GM21717 (cell line): ENCODE data around the gene C22orf15.
A peak's percentile ranks its signal among the peaks of the same experiment; 100 is the strongest.

ENCODE experiments used
- ATAC-seq: cut with Tn5 transposase; IDR thresholded peaks from one replicate; pipeline ENCODE4 v1.9.1; 2021; ENCODE audit warnings: mild to moderate bottlenecking, moderate library complexity; ENCODE audit not compliant: unreplicated experiment

Gene C22orf15

GRCh38 chr22:23786752-23787599, 24.2 kb downstream of the C22orf15 start, which contains the start of gene SMARCB1:
Gene SMARCB1, plus strand, starts transcription at chr22:23786966. Its CDS starts 204 bp downstream, at chr22:23787170.
- ATAC-seq = peak; percentile 44

- no peak for ATAC-seq
Observed at GRCh38 chr22:23787600-23787896, 24.8 kb downstream of the C22orf15 start.

- ATAC-seq = no peak
Observed at GRCh38 chr22:23787910-23788309, 25.1 kb downstream of the C22orf15 start.

- ATAC-seq = no peak
Observed at GRCh38 chr22:23789121-23789520, 26.3 kb downstream of the C22orf15 start.

GRCh38 chr22:23789638-23790037, 26.8 kb downstream of the C22orf15 start:
- ATAC-seq = no peak

GRCh38 chr22:23790819-23791737, 28.3 kb downstream of the C22orf15 start:
- ATAC-seq = no peak

- no peak for ATAC-seq
Observed at GRCh38 chr22:23791738-23792645, 29.2 kb downstream of the C22orf15 start.

- no peak for ATAC-seq
Observed at GRCh38 chr22:23793326-23793725, 30.5 kb downstream of the C22orf15 start.

GRCh38 chr22:23796461-23796860, 33.7 kb downstream of the C22orf15 start:
- no peak for ATAC-seq

- ATAC-seq = peak; percentile 33
Observed at GRCh38 chr22:23800297-23801237, 37.8 kb downstream of the C22orf15 start.

- peak; percentile 21 for ATAC-seq
Observed at GRCh38 chr22:23801238-23801821, 38.5 kb downstream of the C22orf15 start.

GRCh38 chr22:23801886-23802377, 39.1 kb downstream of the C22orf15 start:
- no peak for ATAC-seq

- ATAC-seq = no peak
Observed at GRCh38 chr22:23803001-23803819, 40.4 kb downstream of the C22orf15 start.

- no peak for ATAC-seq
Observed at GRCh38 chr22:23804781-23805291, 42.0 kb downstream of the C22orf15 start.

- no peak for ATAC-seq
Observed at GRCh38 chr22:23806837-23807236, 44.0 kb downstream of the C22orf15 start.

- ATAC-seq = no peak
Observed at GRCh38 chr22:23812378-23812777, 49.6 kb downstream of the C22orf15 start.
